HG02588 (cell line): Measurements from ENCODE around the gene KIF16B.

Experiments used
- ATAC-seq: cut with Tn5 transposase; IDR thresholded peaks from one replicate; pipeline ENCODE4 v1.9.1; 2021; ENCODE audit warnings: mild to moderate bottlenecking, moderate library complexity; ENCODE audit not compliant: unreplicated experiment

Gene KIF16B

GRCh38 chr20:16366529-16366928, 206.7 kb downstream of the KIF16B start:
- ATAC-seq: no peak

GRCh38 chr20:16364320-16364687, 208.9 kb downstream of the KIF16B start:
- no peak for ATAC-seq

- ATAC-seq: no peak
Measured at GRCh38 chr20:16363506-16364319, 209.5 kb downstream of the KIF16B start.

GRCh38 chr20:16362642-16363041, 210.6 kb downstream of the KIF16B start:
- no peak for ATAC-seq

GRCh38 chr20:16360668-16361067, 212.6 kb downstream of the KIF16B start:
- no peak for ATAC-seq

- no peak for ATAC-seq
Measured at GRCh38 chr20:16353417-16353781, 219.8 kb downstream of the KIF16B start.

- no peak for ATAC-seq
Measured at GRCh38 chr20:16352751-16353416, 220.4 kb downstream of the KIF16B start.

- no peak for ATAC-seq
Measured at GRCh38 chr20:16352321-16352720, 220.9 kb downstream of the KIF16B start.

- no peak for ATAC-seq
Measured at GRCh38 chr20:16351415-16351814, 221.8 kb downstream of the KIF16B start.

GRCh38 chr20:16350465-16350864, 222.8 kb downstream of the KIF16B start:
- ATAC-seq: no peak

- no peak for ATAC-seq
Measured at GRCh38 chr20:16349523-16350260, 223.6 kb downstream of the KIF16B start.

- ATAC-seq: no peak
Measured at GRCh38 chr20:16346956-16347355, 226.3 kb downstream of the KIF16B start.

- ATAC-seq: no peak
Measured at GRCh38 chr20:16337707-16338106, 235.5 kb downstream of the KIF16B start.

- no peak for ATAC-seq
Measured at GRCh38 chr20:16327606-16328005, 245.6 kb downstream of the KIF16B start.

GRCh38 chr20:16321291-16321690, 252.0 kb downstream of the KIF16B start:
- no peak for ATAC-seq

- no peak for ATAC-seq
Measured at GRCh38 chr20:16317445-16318362, 255.5 kb downstream of the KIF16B start.

- ATAC-seq: no peak
Measured at GRCh38 chr20:16316513-16316912, 256.7 kb downstream of the KIF16B start.

GRCh38 chr20:16314748-16315159, 258.5 kb downstream of the KIF16B start:
- no peak for ATAC-seq

GRCh38 chr20:16314320-16314719, 258.9 kb downstream of the KIF16B start:
- ATAC-seq: no peak

- ATAC-seq: no peak
Measured at GRCh38 chr20:16313917-16314316, 259.3 kb downstream of the KIF16B start.

- ATAC-seq: no peak
Measured at GRCh38 chr20:16312998-16313397, 260.2 kb downstream of the KIF16B start.
